Measurements from ENCODE around the gene PDE4B. TPM values are rescaled to one million over a fixed set of nuclear protein-coding genes. Genes with fewer than 3 reads are reported as not detected.

The PDE4B gene
- total RNA-seq, 1 experiment from 2014 or later = 3.3 TPM

- peaks cover 33% of the 10 kb centered on the region for H3K4me1 Mint-ChIP-seq (ENCODE audit: insufficient read depth, unreplicated experiment)
- no TSS peak for BruUV-seq (replicated peaks)
- no peak for TF ChIP-seq CTCF (IDR thresholded peaks at IDR 0.05; ENCODE audit: unreplicated experiment)
- CTCF ChIA-PET = interaction anchor here (1.1 to 3.1 kb wide), 2 partner anchors 56 to 160 kb away, joined by 4 to 19 read pairs; no protein-coding TSS in a partner anchor
- POLR2A ChIA-PET = interaction anchor here (7.1 kb wide), 1 partner anchor 56 kb away, joined by 177 read pairs; no protein-coding TSS in a partner anchor
- no peaks in the 10 kb centered on the region for H3K36me3 Mint-ChIP-seq (ENCODE audit: insufficient read depth, unreplicated experiment)
- no peaks in the 10 kb centered on the region for H3K9me3 Mint-ChIP-seq (ENCODE audit: unreplicated experiment)
- no peak for DNase-seq (ENCODE audit: unreplicated experiment)
- H3K27me3 Mint-ChIP-seq (ENCODE audit: insufficient read depth, unreplicated experiment) = no peaks in the 10 kb centered on the region
- intact Hi-C loops (cut with micrococcal nuclease) = loop anchor here (10.0 kb wide), 1 partner anchor 649 kb away; the partner anchor contains the start of genes DNAI4 and MIER1
- H3K4me3 Mint-ChIP-seq (ENCODE audit: unreplicated experiment) = no peak overlapping the region
- H3K27ac Mint-ChIP-seq (ENCODE audit: low read depth, unreplicated experiment) = no peak overlapping the region
These were observed 483.5 kb downstream of the PDE4B start for GRCh38 chr1:66276218-66276617.

GRCh38 chr1:66278260-66279021 is 485.7 kb downstream of the PDE4B start:
- no peaks in the 10 kb centered on the region for H3K9me3 Mint-ChIP-seq (ENCODE audit: unreplicated experiment)
- no peaks in the 10 kb centered on the region for H3K27me3 Mint-ChIP-seq (ENCODE audit: insufficient read depth, unreplicated experiment)
- no peak overlapping the region for H3K4me3 Mint-ChIP-seq (ENCODE audit: unreplicated experiment)
- no peak for DNase-seq (ENCODE audit: unreplicated experiment)
- ChIA-PET POLR2A (interaction anchor here (0.6 to 2.9 kb wide), 3 partner anchors 14 to 649 kb away, joined by 3 to 18 read pairs (median 5); no protein-coding TSS in a partner anchor), CTCF (interaction anchor here (0.6 to 2.3 kb wide), 9 partner anchors 10 to 168 kb away, joined by 3 to 10 read pairs (median 4); no protein-coding TSS in a partner anchor)
- no peak for TF ChIP-seq CTCF (IDR thresholded peaks at IDR 0.05; ENCODE audit: unreplicated experiment)
- no peaks in the 10 kb centered on the region for H3K36me3 Mint-ChIP-seq (ENCODE audit: insufficient read depth, unreplicated experiment)
- intact Hi-C loops (cut with micrococcal nuclease) = loop anchor here (10.0 kb wide), 1 partner anchor 646 kb away; the partner anchor contains the start of genes DNAI4 and MIER1
- no TSS peak for BruUV-seq (replicated peaks)
- H3K27ac Mint-ChIP-seq (ENCODE audit: low read depth, unreplicated experiment) = no peak overlapping the region
- H3K4me1 Mint-ChIP-seq (ENCODE audit: insufficient read depth, unreplicated experiment) = peaks cover 18% of the 10 kb centered on the region

- H3K4me3 Mint-ChIP-seq (ENCODE audit: unreplicated experiment) = no peak overlapping the region
- DNase-seq (ENCODE audit: unreplicated experiment) = no peak
- no peaks in the 10 kb centered on the region for H3K36me3 Mint-ChIP-seq (ENCODE audit: insufficient read depth, unreplicated experiment)
- peaks cover 22% of the 10 kb centered on the region for H3K4me1 Mint-ChIP-seq (ENCODE audit: insufficient read depth, unreplicated experiment)
- BruUV-seq (replicated peaks) = no TSS peak
- POLR2A ChIA-PET = interaction anchor here (0.8 to 3.5 kb wide), 11 partner anchors 8 to 156 kb away, joined by 3 to 29 read pairs (median 6); no protein-coding TSS in a partner anchor
- CTCF ChIA-PET = interaction anchor here (0.7 to 2.2 kb wide), 11 partner anchors 9 to 220 kb away, joined by 3 to 19 read pairs (median 4); no protein-coding TSS in a partner anchor
- peak overlapping the region; percentile 90 for H3K27ac Mint-ChIP-seq (ENCODE audit: low read depth, unreplicated experiment)
- no peaks in the 10 kb centered on the region for H3K9me3 Mint-ChIP-seq (ENCODE audit: unreplicated experiment)
- no peak for TF ChIP-seq CTCF (IDR thresholded peaks at IDR 0.05; ENCODE audit: unreplicated experiment)
- no peaks in the 10 kb centered on the region for H3K27me3 Mint-ChIP-seq (ENCODE audit: insufficient read depth, unreplicated experiment)
- intact Hi-C loops (cut with micrococcal nuclease) = no loop called here
These were observed 489.1 kb downstream of the PDE4B start for GRCh38 chr1:66281808-66282207.

- TF ChIP-seq CTCF (IDR thresholded peaks at IDR 0.05; ENCODE audit: unreplicated experiment) = no peak
- Mint-ChIP-seq H3K9me3 (ENCODE audit: unreplicated experiment) (no peaks in the 10 kb centered on the region), H3K36me3 (ENCODE audit: insufficient read depth, unreplicated experiment) (no peaks in the 10 kb centered on the region), H3K4me3 (ENCODE audit: unreplicated experiment) (no peak overlapping the region), H3K4me1 (ENCODE audit: insufficient read depth, unreplicated experiment) (peaks cover 22% of the 10 kb centered on the region), H3K27me3 (ENCODE audit: insufficient read depth, unreplicated experiment) (no peaks in the 10 kb centered on the region), H3K27ac (ENCODE audit: low read depth, unreplicated experiment) (peak overlapping the region; percentile 90)
- BruUV-seq (replicated peaks) = no TSS peak
- ChIA-PET POLR2A (interaction anchor here (0.7 to 3.5 kb wide), 14 partner anchors 9 to 583 kb away, joined by 3 to 29 read pairs (median 6); no protein-coding TSS in a partner anchor), CTCF (interaction anchor here (0.6 to 2.2 kb wide), 16 partner anchors 9 to 1791 kb away, joined by 3 to 19 read pairs (median 4); no protein-coding TSS in a partner anchor)
- peak; percentile 87 for DNase-seq (ENCODE audit: unreplicated experiment)
- intact Hi-C loops (cut with micrococcal nuclease) = no loop called here
These were observed 489.7 kb downstream of the PDE4B start for GRCh38 chr1:66282343-66282852.

Data from MCF 10A (cell line).